K562 (cell line): ENCODE results near the gene GMPR2. TPM values are rescaled to one million over a fixed set of nuclear protein-coding genes. Genes with fewer than 3 reads are reported as not detected.

Source experiments
- CHAMP1 ChIP-seq: fragments of 450-650 bp; IDR thresholded peaks from 2 replicates; pipeline ENCODE4 v1.6.1; 2016; ENCODE audit warnings: mild to moderate bottlenecking
- E2F4 ChIP-seq: sonication (generic); formaldehyde crosslinking; IDR thresholded peaks from 2 replicates; pipeline ENCODE4 v1.8.0; 2022; ENCODE audit warnings: mild to moderate bottlenecking, low read depth, missing genetic modification reagents
- ELF1 ChIP-seq: fragments of 200-800 bp; sonication (Bioruptor generic); IDR thresholded peaks from 2 replicates; pipeline ENCODE4 v1.6.1; 2016; ENCODE audit warnings: missing genetic modification characterization, missing compliant biosample characterization
- ETV6 ChIP-seq, 3 experiments: fragments of 150-350 bp in 1 of 3; sonication (generic) in 1 of 3; formaldehyde crosslinking in 1 of 3; IDR thresholded peaks; 2 replicates each; pipeline versions ENCODE4 v1.6.1 to v1.8.0; 2014 to 2022; ENCODE audit warnings: borderline replicate concordance in 2 of 3, low read depth in 2 of 3, antibody characterized with exemption in 1 of 3, low read length in 1 of 3, mild to moderate bottlenecking in 1 of 3, missing genetic modification reagents in 1 of 3
- LEF1 ChIP-seq: fragments of 450-650 bp; IDR thresholded peaks from 2 replicates; pipeline ENCODE4 v1.6.1; 2016; ENCODE audit warnings: mild to moderate bottlenecking
- MYNN ChIP-seq, 2 experiments: sonication (generic); formaldehyde crosslinking in 1 of 2; IDR thresholded peaks; 2 replicates each; pipeline versions ENCODE4 v1.5.0 to v1.6.1; 2016 to 2020; ENCODE audit warnings: antibody characterized with exemption in 1 of 2, missing genetic modification reagents in 1 of 2
- TRIM25 ChIP-seq: fragments of 450-650 bp; IDR thresholded peaks from 2 replicates; pipeline ENCODE4 v1.7.0; 2016; ENCODE audit warnings: borderline replicate concordance
- polyA plus RNA-seq, 8 experiments: library from polyadenylated mRNA; depleted of rRNA in 4 of 8; stranded (reverse) in 5 of 8; unstranded in 3 of 8; fragments of >200 nt; fragmentation: Nextera tagmentation in 2 of 8; fragmentation: Illumina TruSeq in 1 of 8; extraction: Ambion mirVana in 2 of 8; extraction: Trizol in 1 of 8; gene quantifications; 2 replicates each; pipeline versions ENCODE4 v1.2.1 to v1.2.3, GENCODE V29; 2011 to 2014; ENCODE audit warnings: inconsistent platforms in 1 of 8, missing spikeins in 1 of 8
- total RNA-seq, 7 experiments: library from RNA; depleted of rRNA in 6 of 7; stranded (reverse); fragments of >200 nt in 6 of 7; fragmentation: Illumina TruSeq in 2 of 7; extraction: Trizol in 2 of 7; gene quantifications; 2 replicates each; pipeline versions ENCODE4 v1.2.1 to v1.2.3, GENCODE V29; 2011 to 2021; ENCODE audit warnings: low replicate concordance in 1 of 7
- TF ChIP-seq, protein P1 (sequence below), 2 experiments: fragments of 450-650 bp; IDR thresholded peaks; 2 replicates each; pipeline ENCODE4 v1.6.1; 2016; ENCODE audit warnings: mild to moderate bottlenecking in 2 of 2, borderline replicate concordance in 1 of 2, low read depth in 1 of 2, moderate library complexity in 1 of 2
- TF ChIP-seq, protein P2 (sequence below): fragments of 450-650 bp; IDR thresholded peaks from 2 replicates; pipeline ENCODE4 v1.6.1; 2017; ENCODE audit warnings: mild to moderate bottlenecking, moderate library complexity

GMPR2 gene
- total and polyA plus RNA-seq, 9 of the 15 experiments (the other 6 are each of a cell fraction or from before 2014, with no cell fraction given) = 26.4 to 67.4 (median 36.3) TPM

DNA sequence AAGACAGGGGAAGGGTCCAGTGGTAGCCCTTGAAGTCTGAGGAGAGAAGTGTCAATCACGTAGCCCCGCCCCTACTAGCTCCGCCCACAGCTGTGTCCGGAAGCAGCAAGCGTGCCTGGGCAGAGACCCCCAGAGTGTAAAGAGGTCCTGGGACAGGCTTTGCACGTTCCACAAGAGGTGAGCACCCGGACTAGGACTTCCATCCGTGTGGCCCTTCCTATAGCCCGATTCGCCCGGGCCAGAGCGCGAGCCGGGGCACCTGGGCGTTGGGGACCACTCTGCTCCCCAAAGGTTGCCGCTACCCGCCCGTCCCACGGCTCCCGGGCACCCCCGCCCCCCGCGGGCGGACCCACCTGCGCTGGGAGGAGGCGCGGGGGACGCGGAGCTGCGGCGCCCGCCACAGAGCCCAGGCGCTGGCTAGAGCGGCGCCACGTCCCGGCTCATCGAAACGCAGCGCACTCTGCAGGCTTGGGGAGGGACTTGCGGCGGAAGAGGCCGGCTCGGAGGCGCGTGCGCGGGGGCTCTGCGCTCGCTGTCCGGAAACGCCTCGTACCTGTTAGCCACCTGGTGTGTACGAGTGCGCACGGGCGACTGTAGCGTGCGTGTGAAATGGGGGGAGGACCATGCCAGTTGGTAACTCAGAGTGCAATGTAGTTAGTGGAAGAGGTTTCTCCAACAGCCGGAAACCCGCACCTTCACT lies 38.6 kb downstream of the GMPR2 start, which contains the start of gene RABGGTA (continued):
- no peak for TF ChIP-seq CHAMP1
- no peak for TF ChIP-seq ETV6 (IDR thresholded peaks at IDR 0.05; ENCODE audit: borderline replicate concordance in 1 of 2, low read depth in 2 of 2, low read length in 1 of 2)
- TF ChIP-seq ETV6 (CRISPR knock-in tag; IDR thresholded peaks at IDR 0.05; ENCODE audit: borderline replicate concordance) = no peak
- TF ChIP-seq, protein P1, sequence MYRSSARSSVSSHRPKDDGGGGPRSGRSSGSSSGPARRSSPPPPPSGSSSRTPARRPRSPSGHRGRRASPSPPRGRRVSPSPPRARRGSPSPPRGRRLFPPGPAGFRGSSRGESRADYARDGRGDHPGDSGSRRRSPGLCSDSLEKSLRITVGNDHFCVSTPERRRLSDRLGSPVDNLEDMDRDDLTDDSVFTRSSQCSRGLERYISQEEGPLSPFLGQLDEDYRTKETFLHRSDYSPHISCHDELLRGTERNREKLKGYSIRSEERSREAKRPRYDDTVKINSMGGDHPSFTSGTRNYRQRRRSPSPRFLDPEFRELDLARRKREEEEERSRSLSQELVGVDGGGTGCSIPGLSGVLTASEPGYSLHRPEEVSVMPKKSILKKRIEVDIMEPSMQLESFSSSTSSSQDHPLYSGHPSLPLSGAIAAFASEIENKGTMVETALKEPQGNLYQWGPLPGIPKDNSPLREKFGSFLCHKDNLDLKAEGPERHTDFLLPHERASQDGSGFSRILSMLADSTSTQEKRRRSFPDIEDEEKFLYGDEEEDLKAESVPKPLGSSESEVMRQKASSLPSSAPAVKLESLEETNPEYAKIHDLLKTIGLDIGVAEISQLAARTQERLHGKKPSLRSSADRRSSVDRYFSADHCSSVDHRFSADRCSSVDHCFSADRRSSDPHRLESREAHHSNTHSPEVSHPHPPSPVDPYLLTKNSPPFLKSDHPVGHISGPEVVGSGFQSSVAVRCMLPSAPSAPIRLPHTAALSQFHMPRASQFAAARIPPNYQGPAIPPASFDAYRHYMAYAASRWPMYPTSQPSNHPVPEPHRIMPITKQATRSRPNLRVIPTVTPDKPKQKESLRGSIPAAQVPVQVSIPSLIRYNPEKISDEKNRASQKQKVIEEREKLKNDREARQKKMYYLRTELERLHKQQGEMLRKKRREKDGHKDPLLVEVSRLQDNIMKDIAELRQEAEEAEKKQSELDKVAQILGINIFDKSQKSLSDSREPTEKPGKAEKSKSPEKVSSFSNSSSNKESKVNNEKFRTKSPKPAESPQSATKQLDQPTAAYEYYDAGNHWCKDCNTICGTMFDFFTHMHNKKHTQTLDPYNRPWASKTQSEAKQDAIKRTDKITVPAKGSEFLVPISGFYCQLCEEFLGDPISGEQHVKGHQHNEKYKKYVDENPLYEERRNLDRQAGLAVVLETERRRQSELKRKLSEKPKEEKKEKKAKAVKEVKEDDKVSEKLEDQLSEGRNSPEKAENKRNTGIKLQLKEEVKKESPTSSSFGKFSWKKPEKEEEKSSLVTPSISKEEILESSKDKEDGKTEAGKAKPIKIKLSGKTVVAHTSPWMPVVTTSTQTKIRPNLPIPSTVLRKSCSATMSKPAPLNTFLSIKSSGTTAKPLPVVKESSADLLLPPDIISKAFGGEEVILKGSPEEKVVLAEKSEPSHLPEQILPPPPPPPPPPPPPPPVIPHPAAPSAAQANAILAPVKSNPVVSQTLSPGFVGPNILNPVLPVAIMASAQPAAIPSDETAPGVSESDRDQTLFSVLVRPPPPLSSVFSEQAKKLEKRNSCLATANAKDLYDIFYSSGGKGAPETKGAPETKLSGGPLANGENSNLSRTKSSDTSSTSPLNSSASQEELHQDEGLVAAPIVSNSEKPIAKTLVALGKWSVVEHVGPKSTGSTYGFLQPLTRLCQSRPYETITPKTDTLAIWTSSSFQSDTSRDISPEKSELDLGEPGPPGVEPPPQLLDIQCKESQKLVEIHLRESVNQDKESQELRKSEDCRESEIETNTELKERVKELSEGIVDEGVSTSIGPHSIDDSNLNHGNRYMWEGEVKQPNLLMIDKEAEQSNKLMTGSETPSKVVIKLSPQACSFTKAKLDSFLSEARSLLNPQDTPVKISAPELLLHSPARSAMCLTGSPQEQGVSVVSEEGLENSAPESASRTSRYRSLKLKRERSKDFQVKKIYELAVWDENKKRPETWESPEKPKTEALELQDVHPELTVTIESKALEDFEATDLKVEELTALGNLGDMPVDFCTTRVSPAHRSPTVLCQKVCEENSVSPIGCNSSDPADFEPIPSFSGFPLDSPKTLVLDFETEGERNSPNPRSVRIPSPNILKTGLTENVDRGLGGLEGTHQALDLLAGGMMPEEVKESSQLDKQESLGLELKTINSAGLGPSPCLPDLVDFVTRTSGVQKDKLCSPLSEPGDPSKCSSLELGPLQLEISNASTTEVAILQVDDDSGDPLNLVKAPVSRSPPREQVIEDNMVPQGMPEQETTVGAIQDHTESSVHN (IDR thresholded peaks at IDR 0.05; ENCODE audit: borderline replicate concordance in 1 of 2, low read depth in 1 of 2) = no peak
- TF ChIP-seq, protein P2, sequence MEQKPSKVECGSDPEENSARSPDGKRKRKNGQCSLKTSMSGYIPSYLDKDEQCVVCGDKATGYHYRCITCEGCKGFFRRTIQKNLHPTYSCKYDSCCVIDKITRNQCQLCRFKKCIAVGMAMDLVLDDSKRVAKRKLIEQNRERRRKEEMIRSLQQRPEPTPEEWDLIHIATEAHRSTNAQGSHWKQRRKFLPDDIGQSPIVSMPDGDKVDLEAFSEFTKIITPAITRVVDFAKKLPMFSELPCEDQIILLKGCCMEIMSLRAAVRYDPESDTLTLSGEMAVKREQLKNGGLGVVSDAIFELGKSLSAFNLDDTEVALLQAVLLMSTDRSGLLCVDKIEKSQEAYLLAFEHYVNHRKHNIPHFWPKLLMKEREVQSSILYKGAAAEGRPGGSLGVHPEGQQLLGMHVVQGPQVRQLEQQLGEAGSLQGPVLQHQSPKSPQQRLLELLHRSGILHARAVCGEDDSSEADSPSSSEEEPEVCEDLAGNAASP = no peak
- peak; percentile 89 for TF ChIP-seq ELF1 (tag)
- no peak for TF ChIP-seq TRIM25
- TF ChIP-seq E2F4 (CRISPR knock-in tag) = 0 out of 2 replicates have a peak, but pooled peaks have one; percentile 20
- TF ChIP-seq LEF1 = no peak
- TF ChIP-seq MYNN (IDR thresholded peaks at IDR 0.05) = no peak
- no peak for TF ChIP-seq MYNN (CRISPR knock-in tag; IDR thresholded peaks at IDR 0.05)
